Activated T-cell treated with anti-CD3 and anti-CD28 coated beads, Interleukin-2, amount 50 U/mL, for 72 hours (primary cell): ENCODE data around the gene MATCAP1. TPM values are rescaled to one million over a fixed set of nuclear protein-coding genes. Genes with fewer than 3 reads are reported as not detected.

Source experiments
- ATAC-seq, 2 donors: fragments of 150-1000 bp; cut with Tn5 transposase; replicated peaks in 1 of 2; 2 replicates each; pipeline ENCODE4 v1.10.0; 2021; ENCODE audit warnings: moderate library complexity in 2 of 2, mild to moderate bottlenecking in 1 of 2
- DNase-seq, 2 donors: peaks; one replicate each; pipeline ENCODE4 v3.0.0; 2021 to 2022; ENCODE audit warnings: mixed read lengths in 1 of 2
- H3K27ac Mint-ChIP-seq: one replicate; pipeline ENCODE4 v1.8.0; 2022; ENCODE audit warnings: mild to moderate bottlenecking, moderate library complexity, mixed read lengths
- H3K27me3 Mint-ChIP-seq: one replicate; pipeline ENCODE4 v1.8.0; 2022; ENCODE audit warnings: low read depth, mixed read lengths
- H3K36me3 Mint-ChIP-seq, 2 donors: one replicate each; pipeline ENCODE4 v1.8.0; 2022; ENCODE audit warnings: mixed read lengths in 2 of 2, mild to moderate bottlenecking in 1 of 2; ENCODE audit not compliant: insufficient read depth in 2 of 2
- H3K4me1 Mint-ChIP-seq: one replicate; pipeline ENCODE4 v1.8.0; 2022; ENCODE audit warnings: low read depth, mixed read lengths
- H3K4me3 Mint-ChIP-seq, 2 donors: one replicate each; pipeline ENCODE4 v1.8.0; 2022; ENCODE audit warnings: mild to moderate bottlenecking in 2 of 2, mixed read lengths in 2 of 2, moderate library complexity in 2 of 2
- H3K9me3 Mint-ChIP-seq, 2 donors: one replicate each; pipeline ENCODE4 v1.8.0; 2022; ENCODE audit warnings: mixed read lengths in 2 of 2
- total RNA-seq, 2 donors: library from RNA; stranded (reverse); gene quantifications; one replicate each; pipeline ENCODE4 v1.2.3, GENCODE V29; 2022

The MATCAP1 gene
- total RNA-seq, 2 donors from 2014 or later, result 31.9 to 34.3 TPM

DNA sequence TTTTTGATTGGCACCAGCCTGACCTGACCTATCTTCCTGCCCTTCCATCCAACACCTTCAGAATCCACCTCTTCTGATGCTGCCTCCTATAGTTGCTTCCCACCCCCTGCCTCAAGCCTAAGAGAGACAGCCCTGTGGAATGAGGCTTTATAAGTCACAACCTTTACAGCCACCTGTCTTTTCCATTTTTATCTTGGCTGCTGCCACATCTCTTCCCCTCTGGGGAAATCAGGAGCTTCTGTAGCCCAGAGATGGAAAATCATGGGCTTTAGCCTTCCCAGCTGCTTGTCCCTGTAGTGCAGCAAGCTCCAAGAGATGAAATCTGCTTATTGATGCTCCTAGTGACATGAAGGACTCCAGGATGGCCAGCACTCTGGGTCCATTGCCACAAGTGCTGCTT lies 55.3 kb downstream of the MATCAP1 start:
- no peak for ATAC-seq
- no peak overlapping the region for H3K4me3 Mint-ChIP-seq
- no peaks in the 10 kb centered on the region for H3K27me3 Mint-ChIP-seq
- H3K36me3 Mint-ChIP-seq, result peaks cover 4 to 17% of the 10 kb centered on the region in 2 donors
- H3K4me1 Mint-ChIP-seq, result peaks cover 5% of the 10 kb centered on the region
- no peak for DNase-seq
- H3K9me3 Mint-ChIP-seq, result no peaks in the 10 kb centered on the region
- no peak overlapping the region for H3K27ac Mint-ChIP-seq

Other genes starting within 250 kb of the MATCAP1 start
- 100 to 1,000 TPM; 145 to 167 TPM for gene CIAO2B, start 249.6 kb downstream of the MATCAP1 start, total RNA-seq
- 10 to 100 TPM; 28.7 to 33.3 TPM for gene CES2, start 248.4 kb downstream of the MATCAP1 start, total RNA-seq
- 10 to 100 TPM in 1 of 2 donors, 1 to 10 TPM in 1; 6.9 to 11.5 TPM for gene CES3, start 222.7 kb downstream of the MATCAP1 start, total RNA-seq
- gene CES4A, start 195.4 kb downstream of the MATCAP1 start, total RNA-seq, result 10 to 100 TPM; 24.4 to 38.8 TPM
- 100 to 1,000 TPM; 106 to 133 TPM for gene CBFB, start 154.8 kb downstream of the MATCAP1 start, total RNA-seq
- gene PHAF1, start 74.0 kb downstream of the MATCAP1 start, total RNA-seq, result 10 to 100 TPM; 14.8 to 18.2 TPM
- 1 to 10 TPM; 5.7 to 7.5 TPM for gene B3GNT9, start 33.0 kb downstream of the MATCAP1 start, total RNA-seq
- 10 to 100 TPM; 38.1 to 50.7 TPM for gene TRADD, start 24.1 kb downstream of the MATCAP1 start, total RNA-seq
- 10 to 100 TPM; 32.1 to 37.1 TPM for gene FBXL8, start 24.0 kb downstream of the MATCAP1 start, total RNA-seq
- 10 to 100 TPM; 63.4 to 87.7 TPM for gene HSF4, start 19.2 kb downstream of the MATCAP1 start, total RNA-seq
- gene NOL3, start 13.4 kb downstream of the MATCAP1 start, total RNA-seq, result 10 to 100 TPM; 21.6 to 30.6 TPM
- gene EXOC3L1, start 6.2 kb upstream of the MATCAP1 start, total RNA-seq, result not detected
- 10 to 100 TPM; 82.8 to 91.7 TPM for gene E2F4, start 8.2 kb upstream of the MATCAP1 start, total RNA-seq
- 1 to 10 TPM; 3.0 to 3.1 TPM for gene ELMO3, start 15.2 kb upstream of the MATCAP1 start, total RNA-seq
- gene TMEM208, start 43.2 kb upstream of the MATCAP1 start, total RNA-seq, result 10 to 100 TPM; 29.8 to 31.0 TPM
- gene FHOD1, start 63.5 kb upstream of the MATCAP1 start, total RNA-seq, result 100 to 1,000 TPM; 106 to 114 TPM
- gene SLC9A5, start 65.0 kb upstream of the MATCAP1 start, total RNA-seq, result 1 to 10 TPM; 7.6 to 7.9 TPM
- 10 to 100 TPM; 30.4 to 46.9 TPM for gene PLEKHG4, start 95.6 kb upstream of the MATCAP1 start, total RNA-seq
- 1 to 10 TPM; 7.9 to 8.5 TPM for gene KCTD19, start 142.8 kb upstream of the MATCAP1 start, total RNA-seq
- 1 to 10 TPM; 3.1 to 4.4 TPM for gene LRRC36, start 142.9 kb upstream of the MATCAP1 start, total RNA-seq
- gene TPPP3, start 209.5 kb upstream of the MATCAP1 start, total RNA-seq, result under 1 TPM in 1 of 2 donors, not detected in 1; 0.16 TPM
- 1 to 10 TPM; 1.9 to 2.1 TPM for gene ZDHHC1, start 232.5 kb upstream of the MATCAP1 start, total RNA-seq
- gene HSD11B2, start 247.2 kb upstream of the MATCAP1 start, total RNA-seq, result 1 to 10 TPM in 1 of 2 donors, under 1 TPM in 1; 0.53 to 1.1 TPM